Measurements from ENCODE around the gene NXPH2. TPM values are rescaled to one million over a fixed set of nuclear protein-coding genes. Genes with fewer than 3 reads are reported as not detected.

The NXPH2 gene
- total and polyA plus RNA-seq, 2 of the 13 experiments (the other 11 are each of a cell fraction or from before 2014, with no cell fraction given), result not detected

- TF ChIP-seq, protein P1, sequence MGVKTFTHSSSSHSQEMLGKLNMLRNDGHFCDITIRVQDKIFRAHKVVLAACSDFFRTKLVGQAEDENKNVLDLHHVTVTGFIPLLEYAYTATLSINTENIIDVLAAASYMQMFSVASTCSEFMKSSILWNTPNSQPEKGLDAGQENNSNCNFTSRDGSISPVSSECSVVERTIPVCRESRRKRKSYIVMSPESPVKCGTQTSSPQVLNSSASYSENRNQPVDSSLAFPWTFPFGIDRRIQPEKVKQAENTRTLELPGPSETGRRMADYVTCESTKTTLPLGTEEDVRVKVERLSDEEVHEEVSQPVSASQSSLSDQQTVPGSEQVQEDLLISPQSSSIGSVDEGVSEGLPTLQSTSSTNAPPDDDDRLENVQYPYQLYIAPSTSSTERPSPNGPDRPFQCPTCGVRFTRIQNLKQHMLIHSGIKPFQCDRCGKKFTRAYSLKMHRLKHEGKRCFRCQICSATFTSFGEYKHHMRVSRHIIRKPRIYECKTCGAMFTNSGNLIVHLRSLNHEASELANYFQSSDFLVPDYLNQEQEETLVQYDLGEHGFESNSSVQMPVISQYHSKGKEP (CRISPR knock-in tag; IDR thresholded peaks at IDR 0.05), result no peak
- TF ChIP-seq FOXO1 (CRISPR knock-in tag; IDR thresholded peaks at IDR 0.05), result peak; percentile 44; the same call in 1 of the 2 replicates
- peak; percentile 64; the same call in 1 of the 2 replicates for TF ChIP-seq HNF1B (CRISPR knock-in tag; IDR thresholded peaks at IDR 0.05)
- TF ChIP-seq ZNF510 (CRISPR knock-in tag; IDR thresholded peaks at IDR 0.05; ENCODE audit: low read depth), result no peak
- no peak for TF ChIP-seq ZNF570 (CRISPR knock-in tag; IDR thresholded peaks at IDR 0.05; ENCODE audit: borderline replicate concordance)
- no peak for TF ChIP-seq MLLT10 (CRISPR knock-in tag; IDR thresholded peaks at IDR 0.05)
- TF ChIP-seq, protein P2, sequence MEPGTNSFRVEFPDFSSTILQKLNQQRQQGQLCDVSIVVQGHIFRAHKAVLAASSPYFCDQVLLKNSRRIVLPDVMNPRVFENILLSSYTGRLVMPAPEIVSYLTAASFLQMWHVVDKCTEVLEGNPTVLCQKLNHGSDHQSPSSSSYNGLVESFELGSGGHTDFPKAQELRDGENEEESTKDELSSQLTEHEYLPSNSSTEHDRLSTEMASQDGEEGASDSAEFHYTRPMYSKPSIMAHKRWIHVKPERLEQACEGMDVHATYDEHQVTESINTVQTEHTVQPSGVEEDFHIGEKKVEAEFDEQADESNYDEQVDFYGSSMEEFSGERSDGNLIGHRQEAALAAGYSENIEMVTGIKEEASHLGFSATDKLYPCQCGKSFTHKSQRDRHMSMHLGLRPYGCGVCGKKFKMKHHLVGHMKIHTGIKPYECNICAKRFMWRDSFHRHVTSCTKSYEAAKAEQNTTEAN (CRISPR knock-in tag; conservative IDR thresholded peaks at IDR 0.05), result no peak
- no peak for TF ChIP-seq POLR2AphosphoS2 (IDR thresholded peaks at IDR 0.05; ENCODE audit: low read depth, low read length)
- TF ChIP-seq, protein P3, sequence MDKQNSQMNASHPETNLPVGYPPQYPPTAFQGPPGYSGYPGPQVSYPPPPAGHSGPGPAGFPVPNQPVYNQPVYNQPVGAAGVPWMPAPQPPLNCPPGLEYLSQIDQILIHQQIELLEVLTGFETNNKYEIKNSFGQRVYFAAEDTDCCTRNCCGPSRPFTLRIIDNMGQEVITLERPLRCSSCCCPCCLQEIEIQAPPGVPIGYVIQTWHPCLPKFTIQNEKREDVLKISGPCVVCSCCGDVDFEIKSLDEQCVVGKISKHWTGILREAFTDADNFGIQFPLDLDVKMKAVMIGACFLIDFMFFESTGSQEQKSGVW (CRISPR knock-in tag; IDR thresholded peaks at IDR 0.05; ENCODE audit: borderline replicate concordance), result no peak
- TF ChIP-seq STAT5B (CRISPR knock-in tag; IDR thresholded peaks at IDR 0.05), result no peak
- TF ChIP-seq, protein P4, sequence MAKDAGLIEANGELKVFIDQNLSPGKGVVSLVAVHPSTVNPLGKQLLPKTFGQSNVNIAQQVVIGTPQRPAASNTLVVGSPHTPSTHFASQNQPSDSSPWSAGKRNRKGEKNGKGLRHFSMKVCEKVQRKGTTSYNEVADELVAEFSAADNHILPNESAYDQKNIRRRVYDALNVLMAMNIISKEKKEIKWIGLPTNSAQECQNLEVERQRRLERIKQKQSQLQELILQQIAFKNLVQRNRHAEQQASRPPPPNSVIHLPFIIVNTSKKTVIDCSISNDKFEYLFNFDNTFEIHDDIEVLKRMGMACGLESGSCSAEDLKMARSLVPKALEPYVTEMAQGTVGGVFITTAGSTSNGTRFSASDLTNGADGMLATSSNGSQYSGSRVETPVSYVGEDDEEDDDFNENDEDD (CRISPR knock-in tag; IDR thresholded peaks at IDR 0.05; ENCODE audit: borderline replicate concordance), result no peak
- TF ChIP-seq MATR3 (CRISPR knock-in tag; IDR thresholded peaks at IDR 0.05), result no peak
- TF ChIP-seq HNRNPLL (IDR thresholded peaks at IDR 0.05; ENCODE audit: low read depth, low read length, poor library complexity, severe bottlenecking), result no peak
- TF ChIP-seq ZNF20 (CRISPR knock-in tag; IDR thresholded peaks at IDR 0.05), result no peak
- TF ChIP-seq ZBTB21 (CRISPR knock-in tag; IDR thresholded peaks at IDR 0.05), result no peak
- TF ChIP-seq ATRX (CRISPR knock-in tag; IDR thresholded peaks at IDR 0.05; ENCODE audit: borderline replicate concordance), result no peak
- no peak for TF ChIP-seq KLF6 (CRISPR knock-in tag; IDR thresholded peaks at IDR 0.05)
Measured at GRCh38 chr2:138720035-138720838, 60.0 kb downstream of the NXPH2 start (continued).

Data from HepG2 (cell line).